Spleen (tissue), 7 donors: ENCODE results near the gene SPTLC3.

ENCODE experiments used
- POLR2A ChIP-seq, 3 donors: fragments of 450-650 bp; IDR thresholded peaks; one replicate each; pipeline ENCODE4 v1.5.1; 2017; ENCODE audit warnings: antibody characterized with exemption in 3 of 3, mild to moderate bottlenecking in 1 of 3
- TF ChIP-seq, protein P1 (sequence below), 11 experiments: fragments of 200-600 bp in 7 of 11; fragments of 450-650 bp in 4 of 11; sonication (generic) in 4 of 11; IDR thresholded peaks in 8 of 11; conservative IDR thresholded peaks in 3 of 11; 1 replicate in 7 of 11; 2 replicates in 4 of 11; pipeline versions ENCODE4 v1.4.0 to v1.8.0; 2016 to 2021; ENCODE audit warnings: antibody characterized with exemption in 11 of 11, inconsistent platforms in 4 of 11, mild to moderate bottlenecking in 1 of 11
- donor health status: DM: no; HTN: no; CAD: no; lungs with moderate emphysema.
- donor health status: DM: no; HTN: no; CAD: no.
- donor health status: DM: no; HTN: no; CAD: no.

DNA sequence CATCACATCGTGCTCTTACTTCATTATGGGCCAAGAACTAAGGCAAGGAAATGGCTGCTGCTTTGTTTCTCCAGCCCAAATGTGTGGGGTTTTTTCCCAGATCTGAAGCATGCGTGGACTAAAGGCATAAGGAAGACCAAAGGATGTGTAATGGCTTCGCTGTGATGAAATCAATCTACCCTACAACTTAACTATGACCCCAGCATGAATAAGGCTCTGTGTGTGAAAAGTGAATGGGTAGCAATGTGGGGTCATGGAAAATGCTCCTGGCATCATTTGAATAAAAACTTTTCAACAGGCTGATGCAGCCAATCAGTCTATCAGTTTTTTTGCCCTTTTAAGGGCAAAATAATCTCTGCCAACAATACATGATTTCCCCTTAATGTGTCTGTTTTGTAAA, 162.0 kb downstream of the SPTLC3 start:
- TF ChIP-seq, protein P1, sequence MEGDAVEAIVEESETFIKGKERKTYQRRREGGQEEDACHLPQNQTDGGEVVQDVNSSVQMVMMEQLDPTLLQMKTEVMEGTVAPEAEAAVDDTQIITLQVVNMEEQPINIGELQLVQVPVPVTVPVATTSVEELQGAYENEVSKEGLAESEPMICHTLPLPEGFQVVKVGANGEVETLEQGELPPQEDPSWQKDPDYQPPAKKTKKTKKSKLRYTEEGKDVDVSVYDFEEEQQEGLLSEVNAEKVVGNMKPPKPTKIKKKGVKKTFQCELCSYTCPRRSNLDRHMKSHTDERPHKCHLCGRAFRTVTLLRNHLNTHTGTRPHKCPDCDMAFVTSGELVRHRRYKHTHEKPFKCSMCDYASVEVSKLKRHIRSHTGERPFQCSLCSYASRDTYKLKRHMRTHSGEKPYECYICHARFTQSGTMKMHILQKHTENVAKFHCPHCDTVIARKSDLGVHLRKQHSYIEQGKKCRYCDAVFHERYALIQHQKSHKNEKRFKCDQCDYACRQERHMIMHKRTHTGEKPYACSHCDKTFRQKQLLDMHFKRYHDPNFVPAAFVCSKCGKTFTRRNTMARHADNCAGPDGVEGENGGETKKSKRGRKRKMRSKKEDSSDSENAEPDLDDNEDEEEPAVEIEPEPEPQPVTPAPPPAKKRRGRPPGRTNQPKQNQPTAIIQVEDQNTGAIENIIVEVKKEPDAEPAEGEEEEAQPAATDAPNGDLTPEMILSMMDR (IDR thresholded peaks at IDR 0.05 in 8 of 11, conservative IDR thresholded peaks at IDR 0.05 in 3 of 11): no peak
- TF ChIP-seq POLR2A (IDR thresholded peaks at IDR 0.05): no peak
